ENCODE data around the gene ZNF609. TPM values are rescaled to one million over a fixed set of nuclear protein-coding genes. Genes with fewer than 3 reads are reported as not detected.
A peak's percentile ranks its signal among the peaks of the same experiment; 100 is the strongest.

Gene ZNF609
- total RNA-seq, 1 donor from 2014 or later = 33.1 TPM

- no peaks in the 10 kb centered on the region for H3K9me3 ChIP-seq
- no peak overlapping the region for H3K27ac ChIP-seq
- intact Hi-C loops (cut with DNase I) = loop anchor here (10.0 kb wide), 1 partner anchor 226 kb away; no protein-coding TSS in a partner anchor
- H3K36me3 ChIP-seq = no peaks in the 10 kb centered on the region
- TF ChIP-seq, protein P1, sequence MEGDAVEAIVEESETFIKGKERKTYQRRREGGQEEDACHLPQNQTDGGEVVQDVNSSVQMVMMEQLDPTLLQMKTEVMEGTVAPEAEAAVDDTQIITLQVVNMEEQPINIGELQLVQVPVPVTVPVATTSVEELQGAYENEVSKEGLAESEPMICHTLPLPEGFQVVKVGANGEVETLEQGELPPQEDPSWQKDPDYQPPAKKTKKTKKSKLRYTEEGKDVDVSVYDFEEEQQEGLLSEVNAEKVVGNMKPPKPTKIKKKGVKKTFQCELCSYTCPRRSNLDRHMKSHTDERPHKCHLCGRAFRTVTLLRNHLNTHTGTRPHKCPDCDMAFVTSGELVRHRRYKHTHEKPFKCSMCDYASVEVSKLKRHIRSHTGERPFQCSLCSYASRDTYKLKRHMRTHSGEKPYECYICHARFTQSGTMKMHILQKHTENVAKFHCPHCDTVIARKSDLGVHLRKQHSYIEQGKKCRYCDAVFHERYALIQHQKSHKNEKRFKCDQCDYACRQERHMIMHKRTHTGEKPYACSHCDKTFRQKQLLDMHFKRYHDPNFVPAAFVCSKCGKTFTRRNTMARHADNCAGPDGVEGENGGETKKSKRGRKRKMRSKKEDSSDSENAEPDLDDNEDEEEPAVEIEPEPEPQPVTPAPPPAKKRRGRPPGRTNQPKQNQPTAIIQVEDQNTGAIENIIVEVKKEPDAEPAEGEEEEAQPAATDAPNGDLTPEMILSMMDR (IDR thresholded peaks at IDR 0.05) = no peak
- no peak for TF ChIP-seq POLR2AphosphoS5 (IDR thresholded peaks at IDR 0.05; ENCODE audit: insufficient read depth in 1 of 2, low read depth in 1 of 2)
- no peak for TF ChIP-seq POLR2A (IDR thresholded peaks at IDR 0.05)
- no peak overlapping the region for H3K4me3 ChIP-seq
- no peaks in the 10 kb centered on the region for H3K27me3 ChIP-seq
- DNase-seq (ENCODE audit: extremely low spot score in 2 of 2) = no peak
- H3K4me1 ChIP-seq = peaks cover 8% of the 10 kb centered on the region
These were observed 21.5 kb upstream of the ZNF609 start for GRCh38 chr15:64438653-64439447.

DNA sequence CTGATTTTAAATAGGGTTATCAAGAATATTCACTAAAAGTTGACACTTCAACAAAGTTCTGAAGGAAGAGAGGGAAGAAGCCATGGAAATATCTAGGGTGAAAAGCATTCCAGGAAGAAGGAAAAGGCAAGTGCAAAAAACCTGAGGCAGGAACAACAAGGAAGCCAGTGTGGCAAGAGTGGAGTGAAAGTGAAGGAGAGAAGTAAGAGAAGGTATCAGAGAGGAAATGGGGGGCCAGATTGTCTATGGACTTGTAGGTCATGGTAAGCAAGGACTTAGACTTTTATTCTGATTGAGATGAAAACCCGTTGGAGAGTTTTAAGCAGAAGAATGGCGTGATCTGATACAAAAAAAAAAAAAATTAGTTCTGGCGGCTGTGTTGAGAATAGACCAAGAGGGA lies 18.5 kb upstream of the ZNF609 start:
- H3K4me3 ChIP-seq = no peak overlapping the region
- peaks cover 17% of the 10 kb centered on the region for H3K4me1 ChIP-seq
- H3K27ac ChIP-seq = no peak overlapping the region
- intact Hi-C loops (cut with DNase I) = no loop called here
- TF ChIP-seq POLR2A (IDR thresholded peaks at IDR 0.05) = no peak
- TF ChIP-seq, protein P1 (IDR thresholded peaks at IDR 0.05) = no peak
- TF ChIP-seq POLR2AphosphoS5 (IDR thresholded peaks at IDR 0.05; ENCODE audit: insufficient read depth in 1 of 2, low read depth in 1 of 2) = no peak
- no peaks in the 10 kb centered on the region for H3K9me3 ChIP-seq
- no peaks in the 10 kb centered on the region for H3K27me3 ChIP-seq
- no peaks in the 10 kb centered on the region for H3K36me3 ChIP-seq
- no peak for DNase-seq (ENCODE audit: extremely low spot score in 2 of 2)

DNA sequence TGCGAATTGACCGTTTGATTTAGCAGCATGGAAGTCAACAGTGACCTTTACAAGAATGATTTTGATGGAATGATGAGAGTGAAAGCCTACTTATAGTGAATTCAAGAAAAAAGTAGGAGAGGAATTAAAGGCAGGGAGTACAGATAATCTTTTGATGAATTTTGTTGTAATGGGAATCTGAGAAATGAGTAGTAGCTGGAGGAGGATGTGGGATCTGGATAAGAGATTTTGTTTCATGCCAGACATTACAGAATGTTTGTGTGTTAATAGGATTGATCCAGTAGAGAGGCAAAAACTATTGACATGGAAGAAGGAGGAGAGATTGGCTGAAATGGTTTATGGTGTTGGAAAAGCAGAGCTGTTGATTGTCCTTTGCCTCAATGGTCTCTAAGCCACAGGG lies 17.4 kb upstream of the ZNF609 start:
- peak overlapping the region; percentile 38 for H3K27ac ChIP-seq
- intact Hi-C loops (cut with DNase I) = no loop called here
- TF ChIP-seq, protein P1 (IDR thresholded peaks at IDR 0.05) = no peak
- no peak for TF ChIP-seq POLR2AphosphoS5 (IDR thresholded peaks at IDR 0.05; ENCODE audit: insufficient read depth in 1 of 2, low read depth in 1 of 2)
- no peak for TF ChIP-seq POLR2A (IDR thresholded peaks at IDR 0.05)

DNA sequence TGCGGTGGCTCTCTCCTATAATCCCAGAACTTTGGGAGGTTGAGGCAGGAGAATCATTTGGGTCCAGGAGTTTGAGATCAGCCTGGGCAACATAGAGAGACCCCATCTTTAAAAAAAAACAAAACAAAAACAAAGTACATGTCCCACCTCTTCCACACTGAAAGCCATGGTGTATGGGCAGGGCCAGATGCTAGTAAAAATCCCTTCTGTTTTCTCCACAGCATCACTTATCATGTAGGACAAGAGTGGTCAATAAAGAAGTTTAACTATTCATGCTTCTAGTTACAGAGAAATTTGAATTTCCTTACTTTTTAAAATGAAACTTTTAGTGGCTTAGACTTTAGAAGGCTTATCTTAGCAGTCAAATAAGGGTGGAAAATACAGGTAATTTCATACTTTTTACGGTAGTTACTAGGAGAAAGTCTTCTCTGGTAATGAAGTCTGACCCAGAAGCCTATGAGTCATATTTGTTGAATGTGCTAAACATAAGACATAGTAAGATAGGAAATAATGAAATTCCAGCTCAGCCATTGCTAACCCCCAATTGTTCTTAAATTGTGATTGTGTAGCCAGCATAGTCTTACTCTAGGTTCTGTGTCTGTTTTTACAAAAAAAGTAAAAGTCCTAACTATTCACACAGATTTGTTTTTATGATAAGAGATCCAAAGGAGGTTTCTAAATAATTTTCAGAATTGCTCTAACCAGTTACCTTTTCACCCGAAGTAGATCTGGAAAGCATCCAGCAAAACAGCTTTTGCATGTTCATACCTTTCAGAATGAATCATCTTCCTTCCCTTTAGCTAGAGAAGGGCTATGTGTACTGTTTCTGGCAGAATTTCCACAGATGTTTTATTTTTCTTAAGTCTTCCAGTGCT lies 16.4 kb upstream of the ZNF609 start:
- TF ChIP-seq POLR2AphosphoS5 (IDR thresholded peaks at IDR 0.05; ENCODE audit: insufficient read depth in 1 of 2, low read depth in 1 of 2) = peak in 1 of 2 donors; percentile 85
- TF ChIP-seq POLR2A (IDR thresholded peaks at IDR 0.05) = no peak
- TF ChIP-seq, protein P1 (IDR thresholded peaks at IDR 0.05) = no peak
- Histone ChIP-seq H3K4me1 (peaks cover 17% of the 10 kb centered on the region), H3K36me3 (peaks cover 0 to 16% of the 10 kb centered on the region in 2 donors), H3K27ac (peak overlapping the region; percentile 38), H3K27me3 (no peaks in the 10 kb centered on the region), H3K4me3 (no peak overlapping the region), H3K9me3 (no peaks in the 10 kb centered on the region)
- intact Hi-C loops (cut with DNase I) = no loop called here
- no peak for DNase-seq (ENCODE audit: extremely low spot score in 2 of 2)

More for the DNA sequence above, 17.4 kb upstream of the ZNF609 start:
- DNase-seq (ENCODE audit: extremely low spot score in 2 of 2) = no peak
- Histone ChIP-seq H3K27me3 (no peaks in the 10 kb centered on the region), H3K9me3 (no peaks in the 10 kb centered on the region), H3K36me3 (peaks cover 0 to 10% of the 10 kb centered on the region in 2 donors), H3K4me1 (peaks cover 17% of the 10 kb centered on the region), H3K4me3 (no peak overlapping the region)
